Astrocyte (in vitro differentiated cells and primary cell): ENCODE measurements around the gene TELO2.

ENCODE experiments used
- CTCF ChIP-seq: IDR thresholded peaks from 2 replicates; pipeline ENCODE4 v1.5.1; 2011; ENCODE audit warnings: low read depth, mild to moderate bottlenecking, inconsistent platforms, low read length, moderate library complexity; ENCODE audit not compliant: insufficient read depth
- EZH2 ChIP-seq: IDR thresholded peaks from 2 replicates; pipeline ENCODE4 v1.6.1; 2012; ENCODE audit warnings: mild to moderate bottlenecking, low read length, inconsistent platforms; ENCODE audit not compliant: insufficient read depth

DNA sequence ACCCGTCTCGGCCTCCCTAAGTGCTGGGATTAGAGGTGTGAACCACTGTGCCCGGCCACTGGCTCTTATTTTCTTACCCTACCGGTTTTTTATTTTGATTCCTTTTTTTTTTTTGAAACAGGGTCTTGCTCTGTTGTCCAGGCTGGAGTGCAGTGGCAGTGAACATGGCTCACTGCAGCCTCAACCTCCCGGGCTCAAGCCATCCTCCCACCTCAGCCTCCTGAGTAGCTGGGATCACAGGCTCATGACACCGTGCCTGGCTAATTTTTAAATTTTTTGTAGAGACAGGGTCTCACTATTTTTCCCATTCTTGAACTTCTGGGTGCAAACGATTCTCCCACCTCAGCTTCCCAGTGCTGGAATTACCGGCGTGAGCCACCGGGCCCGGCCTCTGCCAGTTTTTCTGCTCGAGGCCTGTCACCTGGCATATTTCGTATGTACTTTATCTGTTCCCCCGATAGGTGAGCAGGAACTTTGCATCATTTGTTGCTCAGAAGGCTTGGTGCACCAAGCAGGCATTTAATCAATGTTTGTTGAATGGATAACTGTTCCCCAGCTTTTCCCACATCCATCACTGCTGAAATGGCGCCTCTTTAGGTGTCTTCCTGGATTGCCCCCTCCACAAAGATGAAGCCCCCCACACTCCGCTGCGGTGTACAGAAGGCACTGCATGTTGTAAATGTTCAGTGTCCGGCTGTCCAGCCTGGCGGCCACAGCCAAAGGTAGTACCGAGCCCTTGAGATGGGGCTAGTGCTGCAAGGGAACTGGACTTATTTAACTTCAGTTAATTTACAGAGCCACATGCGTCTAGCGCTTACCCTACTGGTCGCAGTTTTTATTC is 858 bp upstream of the TELO2 start:
- TF ChIP-seq CTCF, result no peak
- TF ChIP-seq EZH2, result no peak
